HepG2 (cell line): Measurements from ENCODE around the gene NEURL1B. TPM values are rescaled to one million over a fixed set of nuclear protein-coding genes. Genes with fewer than 3 reads are reported as not detected.

Experiments
- CREB1 ChIP-seq, 2 experiments: fragments of 450-650 bp in 1 of 2; IDR thresholded peaks; 2 replicates each; pipeline ENCODE4 v1.6.1; 2016 to 2017; ENCODE audit warnings: control low read depth in 1 of 2, mild to moderate bottlenecking in 1 of 2, missing compliant biosample characterization in 1 of 2, missing genetic modification characterization in 1 of 2
- EHMT2 ChIP-seq: fragments of 200-600 bp; sonication (generic); IDR thresholded peaks from 2 replicates; pipeline ENCODE4 v1.7.0; 2017; ENCODE audit warnings: antibody characterized with exemption, low read depth, low read length, borderline replicate concordance
- ETV6 ChIP-seq: sonication (generic); formaldehyde crosslinking; conservative IDR thresholded peaks from 2 replicates; pipeline ENCODE4 v1.4.0; 2020; ENCODE audit warnings: missing genetic modification reagents
- GABPB1 ChIP-seq: IDR thresholded peaks from 2 replicates; pipeline ENCODE4 v1.6.1; 2016; ENCODE audit warnings: mild to moderate bottlenecking, missing genetic modification reagents, moderate library complexity, missing compliant biosample characterization
- JDP2 ChIP-seq: sonication (generic); formaldehyde crosslinking; IDR thresholded peaks from 2 replicates; pipeline ENCODE4 v1.8.1; 2022; ENCODE audit warnings: missing genetic modification reagents, borderline replicate concordance
- PHF21A ChIP-seq: sonication (generic); formaldehyde crosslinking; IDR thresholded peaks from 2 replicates; pipeline ENCODE4 v1.5.0; 2020; ENCODE audit warnings: mild to moderate bottlenecking, missing genetic modification reagents
- TARDBP ChIP-seq: sonication (generic); formaldehyde crosslinking; IDR thresholded peaks from 2 replicates; pipeline ENCODE4 v1.8.0; 2022; ENCODE audit warnings: mild to moderate bottlenecking, missing genetic modification reagents
- TRAFD1 ChIP-seq: sonication (generic); formaldehyde crosslinking; IDR thresholded peaks from 2 replicates; pipeline ENCODE4 v1.5.1; 2020; ENCODE audit warnings: missing genetic modification reagents, mild to moderate bottlenecking, borderline replicate concordance
- ZBTB37 ChIP-seq: sonication (generic); formaldehyde crosslinking; IDR thresholded peaks from 2 replicates; pipeline ENCODE4 v1.4.0; 2020; ENCODE audit warnings: mild to moderate bottlenecking, missing genetic modification reagents
- ZNF235 ChIP-seq: sonication (generic); formaldehyde crosslinking; IDR thresholded peaks from 2 replicates; pipeline ENCODE4 v1.8.1; 2023; ENCODE audit warnings: mild to moderate bottlenecking, missing genetic modification reagents, borderline replicate concordance
- ZNF274 ChIP-seq: sonication (generic); formaldehyde crosslinking; IDR thresholded peaks from 2 replicates; pipeline ENCODE4 v1.5.1; 2020; ENCODE audit warnings: mild to moderate bottlenecking, missing genetic modification reagents
- ZNF326 ChIP-seq: sonication (generic); formaldehyde crosslinking; IDR thresholded peaks from 2 replicates; pipeline ENCODE4 v1.4.0; 2020; ENCODE audit warnings: missing genetic modification reagents, borderline replicate concordance
- ZNF598 ChIP-seq: sonication (generic); formaldehyde crosslinking; IDR thresholded peaks from 2 replicates; pipeline ENCODE4 v1.5.1; 2020; ENCODE audit warnings: mild to moderate bottlenecking, missing genetic modification reagents, borderline replicate concordance
- polyA plus RNA-seq, 8 experiments: library from polyadenylated mRNA; depleted of rRNA in 3 of 8; stranded (reverse) in 7 of 8; unstranded in 1 of 8; fragments of >200 nt; fragmentation: Illumina TruSeq in 4 of 8; extraction: Trizol in 4 of 8; gene quantifications; 2 replicates each; pipeline versions ENCODE4 v1.2.1 to v1.2.3, GENCODE V29; 2011 to 2016; ENCODE audit warnings: low read depth in 4 of 8, missing spikeins in 1 of 8, mixed read lengths in 1 of 8; ENCODE audit not compliant: insufficient read depth in 1 of 8
- total RNA-seq, 5 experiments: library from RNA; depleted of rRNA; stranded (reverse); fragments of >200 nt; fragmentation: Illumina TruSeq; extraction: Trizol; gene quantifications; 2 replicates each; pipeline ENCODE4 v1.2.3, GENCODE V29; 2016; ENCODE audit warnings: low read depth in 1 of 5
- TF ChIP-seq, protein P1 (sequence below): sonication (generic); formaldehyde crosslinking; IDR thresholded peaks from 2 replicates; pipeline ENCODE4 v1.4.0; 2020; ENCODE audit warnings: mild to moderate bottlenecking, missing genetic modification reagents
- TF ChIP-seq, protein P2 (sequence below): sonication (generic); formaldehyde crosslinking; IDR thresholded peaks from 2 replicates; pipeline ENCODE4 v1.8.0; 2022; ENCODE audit warnings: missing genetic modification reagents, mild to moderate bottlenecking, moderate library complexity, borderline replicate concordance
- TF ChIP-seq, protein P3 (sequence below): sonication (generic); formaldehyde crosslinking; IDR thresholded peaks from 2 replicates; pipeline ENCODE4 v1.5.0; 2020; ENCODE audit warnings: missing genetic modification reagents

Gene NEURL1B
- total and polyA plus RNA-seq, 2 of the 13 experiments (the other 11 are each of a cell fraction or from before 2014, with no cell fraction given): 0.09 to 0.13 TPM

DNA sequence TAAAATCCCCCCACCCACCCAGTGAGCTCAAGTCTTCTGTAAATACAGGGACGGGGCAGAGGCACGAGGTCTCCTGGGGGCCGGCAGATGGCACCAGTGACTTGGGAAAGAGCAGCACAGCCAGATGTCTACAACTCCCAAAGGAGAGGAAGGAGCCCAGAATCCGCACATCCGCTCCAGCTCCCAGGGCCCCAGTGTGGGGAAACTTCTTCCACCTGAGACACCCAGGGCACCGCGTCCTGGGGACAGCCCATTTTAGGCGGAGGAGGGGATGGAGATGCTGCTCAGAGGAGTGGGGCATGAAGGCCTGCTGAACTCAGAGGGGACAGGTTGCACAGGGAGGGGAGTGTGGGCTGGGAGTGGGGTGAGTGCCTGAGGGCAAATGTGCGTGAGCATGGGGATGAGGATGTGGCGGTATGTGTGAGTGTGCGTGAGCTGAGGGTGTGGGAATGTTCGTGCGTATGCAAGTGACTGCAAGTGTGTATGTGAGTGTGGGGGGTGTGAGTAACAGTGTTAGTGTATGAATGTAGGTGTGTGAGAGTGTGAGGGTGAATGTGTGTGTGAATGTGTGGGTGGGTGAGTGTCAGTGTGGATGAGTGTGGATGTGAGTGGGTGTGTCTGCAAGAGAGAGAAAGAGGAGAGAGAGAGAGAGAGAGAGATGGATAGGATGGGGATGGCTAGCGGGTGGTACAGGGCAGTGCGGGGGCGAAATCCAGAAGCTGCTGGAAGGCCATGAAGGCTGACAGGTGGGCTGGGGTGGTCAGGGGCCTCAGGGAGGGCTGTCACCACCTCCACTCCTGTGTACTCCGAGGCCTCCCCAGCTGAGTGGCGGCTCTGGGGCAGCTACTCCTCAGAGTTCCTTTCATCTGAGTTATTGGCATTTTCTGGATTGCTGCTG is 66.5 kb downstream of the NEURL1B start (continued):
- TF ChIP-seq, protein P1, sequence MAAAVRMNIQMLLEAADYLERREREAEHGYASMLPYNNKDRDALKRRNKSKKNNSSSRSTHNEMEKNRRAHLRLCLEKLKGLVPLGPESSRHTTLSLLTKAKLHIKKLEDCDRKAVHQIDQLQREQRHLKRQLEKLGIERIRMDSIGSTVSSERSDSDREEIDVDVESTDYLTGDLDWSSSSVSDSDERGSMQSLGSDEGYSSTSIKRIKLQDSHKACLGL (CRISPR knock-in tag): no peak
- TF ChIP-seq PHF21A (CRISPR knock-in tag): no peak
- TF ChIP-seq JDP2 (CRISPR knock-in tag): no peak
- no peak for TF ChIP-seq TRAFD1 (CRISPR knock-in tag)
- TF ChIP-seq ZNF274 (CRISPR knock-in tag): no peak
- TF ChIP-seq, protein P2, sequence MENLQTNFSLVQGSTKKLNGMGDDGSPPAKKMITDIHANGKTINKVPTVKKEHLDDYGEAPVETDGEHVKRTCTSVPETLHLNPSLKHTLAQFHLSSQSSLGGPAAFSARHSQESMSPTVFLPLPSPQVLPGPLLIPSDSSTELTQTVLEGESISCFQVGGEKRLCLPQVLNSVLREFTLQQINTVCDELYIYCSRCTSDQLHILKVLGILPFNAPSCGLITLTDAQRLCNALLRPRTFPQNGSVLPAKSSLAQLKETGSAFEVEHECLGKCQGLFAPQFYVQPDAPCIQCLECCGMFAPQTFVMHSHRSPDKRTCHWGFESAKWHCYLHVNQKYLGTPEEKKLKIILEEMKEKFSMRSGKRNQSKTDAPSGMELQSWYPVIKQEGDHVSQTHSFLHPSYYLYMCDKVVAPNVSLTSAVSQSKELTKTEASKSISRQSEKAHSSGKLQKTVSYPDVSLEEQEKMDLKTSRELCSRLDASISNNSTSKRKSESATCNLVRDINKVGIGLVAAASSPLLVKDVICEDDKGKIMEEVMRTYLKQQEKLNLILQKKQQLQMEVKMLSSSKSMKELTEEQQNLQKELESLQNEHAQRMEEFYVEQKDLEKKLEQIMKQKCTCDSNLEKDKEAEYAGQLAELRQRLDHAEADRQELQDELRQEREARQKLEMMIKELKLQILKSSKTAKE: peak; percentile 59; the same call in 1 of the 2 replicates
- TF ChIP-seq, protein P3, sequence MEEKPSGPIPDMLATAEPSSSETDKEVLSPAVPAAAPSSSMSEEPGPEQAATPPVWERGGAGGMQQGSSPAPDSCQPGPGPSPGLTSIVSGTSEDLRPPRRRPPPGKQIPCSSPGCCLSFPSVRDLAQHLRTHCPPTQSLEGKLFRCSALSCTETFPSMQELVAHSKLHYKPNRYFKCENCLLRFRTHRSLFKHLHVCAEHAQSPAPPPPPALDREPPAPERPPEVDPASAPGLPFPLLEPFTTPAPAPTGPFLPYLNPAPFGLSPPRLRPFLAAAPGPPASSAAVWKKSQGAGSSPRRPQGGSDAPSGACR (CRISPR knock-in tag): no peak
- no peak for TF ChIP-seq ZBTB37 (CRISPR knock-in tag)
- no peak for TF ChIP-seq ZNF326 (CRISPR knock-in tag)
- 0 out of 2 replicates have a peak, but pooled peaks have one; percentile 18 for TF ChIP-seq GABPB1 (CRISPR knock-in tag)
- no peak for TF ChIP-seq CREB1 (IDR thresholded peaks at IDR 0.05)
- TF ChIP-seq CREB1 (CRISPR knock-in tag; IDR thresholded peaks at IDR 0.05): no peak
- no peak; the same call in 1 of the 2 replicates for TF ChIP-seq TARDBP
- no peak for TF ChIP-seq ZNF235
- no peak for TF ChIP-seq ZNF598 (CRISPR knock-in tag)
- TF ChIP-seq ETV6: no peak
- TF ChIP-seq EHMT2: no peak
